HEK293 (cell line): ENCODE measurements around the gene ZC3H10.

Experiments
- CTCF ChIP-seq: fragments of 450-650 bp; formaldehyde crosslinking; IDR thresholded peaks from 2 replicates; pipeline ENCODE4 v1.5.1; 2016; ENCODE audit warnings: missing biosample characterization, missing genetic modification characterization
- KLF10 ChIP-seq: fragments of 450-650 bp; IDR thresholded peaks from 2 replicates; pipeline ENCODE4 v1.5.1; 2018; ENCODE audit warnings: missing biosample characterization, mild to moderate bottlenecking, missing genetic modification characterization
- ZFP41 ChIP-seq: fragments of 450-650 bp; formaldehyde crosslinking; IDR thresholded peaks from 2 replicates; pipeline ENCODE4 v1.5.1; 2016; ENCODE audit warnings: missing biosample characterization, missing genetic modification characterization, borderline replicate concordance

- TF ChIP-seq KLF10 (tag by site-specific recombination) (no peak), ZFP41 (tag by site-specific recombination) (no peak), CTCF (tag by site-specific recombination) (no peak)
Measured at GRCh38 chr12:56146492-56147460, 28.7 kb downstream of the ZC3H10 start.
